HuH-7 (cell line): ENCODE measurements around the gene DCAF6.

ENCODE experiments used
- DNase-seq: peaks from one replicate; pipeline ENCODE4 v3.0.0; 2011; ENCODE audit warnings: low spot score

Gene DCAF6

GRCh38 chr1:167968569-167968968 is 32.1 kb downstream of the DCAF6 start:
- DNase-seq, result no peak

GRCh38 chr1:167973832-167974231 is 37.3 kb downstream of the DCAF6 start:
- DNase-seq, result no peak

GRCh38 chr1:167974698-167975097 is 38.2 kb downstream of the DCAF6 start:
- no peak for DNase-seq

- no peak for DNase-seq
Measured at GRCh38 chr1:167977245-167977644, 40.8 kb downstream of the DCAF6 start.

- DNase-seq, result no peak
Measured at GRCh38 chr1:167981933-167982332, 45.5 kb downstream of the DCAF6 start.

GRCh38 chr1:167983797-167984420 is 47.4 kb downstream of the DCAF6 start:
- no peak for DNase-seq

- DNase-seq, result no peak
Measured at GRCh38 chr1:167984886-167985489, 48.5 kb downstream of the DCAF6 start.

- no peak for DNase-seq
Measured at GRCh38 chr1:167987174-167987573, 50.7 kb downstream of the DCAF6 start.

GRCh38 chr1:167991546-167991945 is 55.1 kb downstream of the DCAF6 start:
- no peak for DNase-seq

- no peak for DNase-seq
Measured at GRCh38 chr1:167993720-167994119, 57.2 kb downstream of the DCAF6 start.

GRCh38 chr1:167994560-167994959 is 58.1 kb downstream of the DCAF6 start:
- no peak for DNase-seq

- DNase-seq, result no peak
Measured at GRCh38 chr1:167995038-167995437, 58.6 kb downstream of the DCAF6 start.

- no peak for DNase-seq
Measured at GRCh38 chr1:167996266-167996665, 59.8 kb downstream of the DCAF6 start.

GRCh38 chr1:167997037-167997575 is 60.6 kb downstream of the DCAF6 start:
- DNase-seq, result no peak

GRCh38 chr1:167999877-168000276 is 63.4 kb downstream of the DCAF6 start:
- DNase-seq, result no peak

- DNase-seq, result no peak
Measured at GRCh38 chr1:168000656-168001055, 64.2 kb downstream of the DCAF6 start.

- no peak for DNase-seq
Measured at GRCh38 chr1:168001213-168001612, 64.7 kb downstream of the DCAF6 start.

GRCh38 chr1:168004531-168004930 is 68.0 kb downstream of the DCAF6 start:
- no peak for DNase-seq

- no peak for DNase-seq
Measured at GRCh38 chr1:168005529-168005928, 69.0 kb downstream of the DCAF6 start.

GRCh38 chr1:168007691-168008090 is 71.2 kb downstream of the DCAF6 start:
- DNase-seq, result no peak

- DNase-seq, result no peak
Measured at GRCh38 chr1:168008595-168008994, 72.1 kb downstream of the DCAF6 start.

- DNase-seq, result no peak
Measured at GRCh38 chr1:168009322-168009721, 72.8 kb downstream of the DCAF6 start.

- DNase-seq, result no peak
Measured at GRCh38 chr1:168019407-168019806, 82.9 kb downstream of the DCAF6 start.

GRCh38 chr1:168031198-168031597 is 94.7 kb downstream of the DCAF6 start:
- DNase-seq, result no peak
